WTC11 (cell line): ENCODE results near the gene NCAPH2. TPM values are rescaled to one million over a fixed set of nuclear protein-coding genes. Genes with fewer than 3 reads are reported as not detected.

ENCODE experiments used
- ATAC-seq: fragments of 200-7000 bp; cut with Tn5 transposase; 2 replicates; pipeline ENCODE4 v1.10.0; 2021; ENCODE audit warnings: mild to moderate bottlenecking, moderate library complexity
- CTCF ChIA-PET: fragments of 300-600 bp; sonication (Branson Sonifier 250); formaldehyde crosslinking; loops from one replicate; lab custom pipeline; 2021; ENCODE audit warnings: antibody characterized with exemption; lab: Charles Lee
- POLR2A ChIA-PET: fragments of 350-600 bp; sonication (Branson Sonifier 250); formaldehyde crosslinking; loops from one replicate; lab custom pipeline; 2021; ENCODE audit warnings: antibody characterized with exemption; lab: Charles Lee
- DNase-seq: peaks from one replicate; pipeline ENCODE4 v3.0.0; 2021; ENCODE audit warnings: low spot score
- H3K27ac Mint-ChIP-seq: 2 replicates; pipeline ENCODE4 v1.8.0; 2021; ENCODE audit warnings: mixed read lengths
- H3K27me3 Mint-ChIP-seq: 2 replicates; pipeline ENCODE4 v1.8.0; 2021; ENCODE audit warnings: low read depth, mild to moderate bottlenecking, moderate library complexity, mixed read lengths
- H3K36me3 Mint-ChIP-seq: 2 replicates; pipeline ENCODE4 v1.8.0; 2021; ENCODE audit warnings: mixed read lengths
- H3K4me1 Mint-ChIP-seq: 2 replicates; pipeline ENCODE4 v1.8.0; 2022; ENCODE audit warnings: mixed read lengths
- H3K4me3 Mint-ChIP-seq: 2 replicates; pipeline ENCODE4 v1.8.0; 2021; ENCODE audit warnings: mild to moderate bottlenecking, moderate library complexity, mixed read lengths
- H3K9me3 Mint-ChIP-seq: 2 replicates; pipeline ENCODE4 v1.8.0; 2021; ENCODE audit warnings: mixed read lengths
- ATF1 ChIP-seq: sonication (generic); formaldehyde crosslinking; IDR thresholded peaks from 2 replicates; pipeline ENCODE4 v1.8.1; 2023; ENCODE audit warnings: mild to moderate bottlenecking, moderate library complexity, missing genetic modification reagents
- ATF3 ChIP-seq: sonication (generic); formaldehyde crosslinking; conservative IDR thresholded peaks from 2 replicates; pipeline ENCODE4 v1.8.1; 2022; ENCODE audit warnings: mild to moderate bottlenecking, missing genetic modification reagents
- FOXJ3 ChIP-seq: sonication (generic); formaldehyde crosslinking; IDR thresholded peaks from 2 replicates; pipeline ENCODE4 v1.9.0; 2021; ENCODE audit warnings: missing genetic modification reagents, mild to moderate bottlenecking, borderline replicate concordance
- FOXP4 ChIP-seq: sonication (generic); formaldehyde crosslinking; IDR thresholded peaks from 2 replicates; pipeline ENCODE4 v1.8.0; 2022; ENCODE audit warnings: mild to moderate bottlenecking, missing genetic modification reagents
- HMGA2 ChIP-seq: fragments of 250-450 bp; sonication (Bioruptor Pico); IDR thresholded peaks from 2 replicates; pipeline ENCODE4 v1.4.0; 2021; ENCODE audit warnings: mild to moderate bottlenecking, moderate library complexity
- JAZF1 ChIP-seq: fragments of 250-450 bp; sonication (Bioruptor Pico); IDR thresholded peaks from 2 replicates; pipeline ENCODE4 v1.9.0; 2021; ENCODE audit warnings: moderate library complexity, mild to moderate bottlenecking, inconsistent platforms
- MYBL2 ChIP-seq: sonication (generic); formaldehyde crosslinking; IDR thresholded peaks from 2 replicates; pipeline ENCODE4 v1.8.1; 2023; ENCODE audit warnings: mild to moderate bottlenecking, moderate library complexity, missing genetic modification reagents
- NR3C1 ChIP-seq: sonication (generic); formaldehyde crosslinking; conservative IDR thresholded peaks from 2 replicates; pipeline ENCODE4 v1.8.1; 2023; ENCODE audit warnings: low read depth, mild to moderate bottlenecking, missing genetic modification reagents
- RORB ChIP-seq: fragments of 250-450 bp; sonication (Bioruptor Pico); IDR thresholded peaks from 2 replicates; pipeline ENCODE4 v1.9.0; 2021; ENCODE audit warnings: mild to moderate bottlenecking
- SMAD3 ChIP-seq: sonication (generic); formaldehyde crosslinking; IDR thresholded peaks from 2 replicates; pipeline ENCODE4 v1.8.0; 2022; ENCODE audit warnings: missing genetic modification reagents, mild to moderate bottlenecking, borderline replicate concordance
- ZNF138 ChIP-seq: sonication (generic); formaldehyde crosslinking; conservative IDR thresholded peaks from 2 replicates; pipeline ENCODE4 v1.8.1; 2022; ENCODE audit warnings: mild to moderate bottlenecking, moderate library complexity, missing genetic modification reagents
- ZNF232 ChIP-seq: sonication (generic); formaldehyde crosslinking; IDR thresholded peaks from 2 replicates; pipeline ENCODE4 v1.8.0; 2022; ENCODE audit warnings: mild to moderate bottlenecking, missing genetic modification reagents
- ZNF416 ChIP-seq: fragments of 250-450 bp; sonication (Bioruptor Pico); IDR thresholded peaks from 2 replicates; pipeline ENCODE4 v1.9.0; 2021; ENCODE audit warnings: mild to moderate bottlenecking, inconsistent platforms
- ZNF512 ChIP-seq: sonication (generic); formaldehyde crosslinking; IDR thresholded peaks from 2 replicates; pipeline ENCODE4 v1.8.1; 2022; ENCODE audit warnings: missing genetic modification reagents, borderline replicate concordance
- total RNA-seq: library from RNA; stranded (reverse); gene quantifications from 3 replicates; pipeline ENCODE4 v1.2.3, GENCODE V29; 2021
- TF ChIP-seq, protein P1 (sequence below): fragments of 250-450 bp; sonication (Bioruptor Pico); IDR thresholded peaks from 2 replicates; pipeline ENCODE4 v1.9.0; 2021; ENCODE audit warnings: mild to moderate bottlenecking
- TF ChIP-seq, protein P2 (sequence below): sonication (generic); formaldehyde crosslinking; IDR thresholded peaks from 2 replicates; pipeline ENCODE4 v1.8.0; 2023; ENCODE audit warnings: missing genetic modification reagents, mild to moderate bottlenecking, borderline replicate concordance
- TF ChIP-seq, protein P3 (sequence below): fragments of 250-450 bp; sonication (Bioruptor Pico); IDR thresholded peaks from 2 replicates; pipeline ENCODE4 v1.8.0; 2021; ENCODE audit warnings: mild to moderate bottlenecking
- TF ChIP-seq, protein P4 (sequence below): sonication (generic); formaldehyde crosslinking; IDR thresholded peaks from 2 replicates; pipeline ENCODE4 v1.8.0; 2022; ENCODE audit warnings: mild to moderate bottlenecking, missing genetic modification reagents

The NCAPH2 gene
- total RNA-seq, 1 experiment from 2014 or later: 78.4 TPM

GRCh38 chr22:50548921-50549790 is 41.1 kb downstream of the NCAPH2 start:
- Mint-ChIP-seq H3K9me3 (no peaks in the 10 kb centered on the region), H3K4me1 (no peaks in the 10 kb centered on the region), H3K27me3 (peaks cover 8% of the 10 kb centered on the region), H3K36me3 (no peaks in the 10 kb centered on the region), H3K27ac (no peak overlapping the region), H3K4me3 (no peak overlapping the region)
- DNase-seq (no peak), ATAC-seq (no peak)
- ChIA-PET POLR2A (no interaction called here), CTCF (interaction anchor here (1.1 to 3.7 kb wide), 6 partner anchors 14 to 151 kb away, joined by 4 to 23 read pairs (median 10); partner anchors contain the start of genes SCO2 and SYCE3)
- TF ChIP-seq ATF1 (CRISPR knock-in tag) (no peak), HMGA2 (CRISPR knock-in tag) (no peak), ZNF416 (CRISPR knock-in tag) (no peak), RORB (CRISPR knock-in tag) (no peak), FOXJ3 (CRISPR knock-in tag) (no peak), ZNF232 (CRISPR knock-in tag) (no peak), JAZF1 (CRISPR knock-in tag) (no peak), NR3C1 (CRISPR knock-in tag) (no peak), ZNF138 (CRISPR knock-in tag) (no peak)
- TF ChIP-seq, protein P1, sequence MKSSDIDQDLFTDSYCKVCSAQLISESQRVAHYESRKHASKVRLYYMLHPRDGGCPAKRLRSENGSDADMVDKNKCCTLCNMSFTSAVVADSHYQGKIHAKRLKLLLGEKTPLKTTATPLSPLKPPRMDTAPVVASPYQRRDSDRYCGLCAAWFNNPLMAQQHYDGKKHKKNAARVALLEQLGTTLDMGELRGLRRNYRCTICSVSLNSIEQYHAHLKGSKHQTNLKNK (CRISPR knock-in tag): no peak
- TF ChIP-seq, protein P2, sequence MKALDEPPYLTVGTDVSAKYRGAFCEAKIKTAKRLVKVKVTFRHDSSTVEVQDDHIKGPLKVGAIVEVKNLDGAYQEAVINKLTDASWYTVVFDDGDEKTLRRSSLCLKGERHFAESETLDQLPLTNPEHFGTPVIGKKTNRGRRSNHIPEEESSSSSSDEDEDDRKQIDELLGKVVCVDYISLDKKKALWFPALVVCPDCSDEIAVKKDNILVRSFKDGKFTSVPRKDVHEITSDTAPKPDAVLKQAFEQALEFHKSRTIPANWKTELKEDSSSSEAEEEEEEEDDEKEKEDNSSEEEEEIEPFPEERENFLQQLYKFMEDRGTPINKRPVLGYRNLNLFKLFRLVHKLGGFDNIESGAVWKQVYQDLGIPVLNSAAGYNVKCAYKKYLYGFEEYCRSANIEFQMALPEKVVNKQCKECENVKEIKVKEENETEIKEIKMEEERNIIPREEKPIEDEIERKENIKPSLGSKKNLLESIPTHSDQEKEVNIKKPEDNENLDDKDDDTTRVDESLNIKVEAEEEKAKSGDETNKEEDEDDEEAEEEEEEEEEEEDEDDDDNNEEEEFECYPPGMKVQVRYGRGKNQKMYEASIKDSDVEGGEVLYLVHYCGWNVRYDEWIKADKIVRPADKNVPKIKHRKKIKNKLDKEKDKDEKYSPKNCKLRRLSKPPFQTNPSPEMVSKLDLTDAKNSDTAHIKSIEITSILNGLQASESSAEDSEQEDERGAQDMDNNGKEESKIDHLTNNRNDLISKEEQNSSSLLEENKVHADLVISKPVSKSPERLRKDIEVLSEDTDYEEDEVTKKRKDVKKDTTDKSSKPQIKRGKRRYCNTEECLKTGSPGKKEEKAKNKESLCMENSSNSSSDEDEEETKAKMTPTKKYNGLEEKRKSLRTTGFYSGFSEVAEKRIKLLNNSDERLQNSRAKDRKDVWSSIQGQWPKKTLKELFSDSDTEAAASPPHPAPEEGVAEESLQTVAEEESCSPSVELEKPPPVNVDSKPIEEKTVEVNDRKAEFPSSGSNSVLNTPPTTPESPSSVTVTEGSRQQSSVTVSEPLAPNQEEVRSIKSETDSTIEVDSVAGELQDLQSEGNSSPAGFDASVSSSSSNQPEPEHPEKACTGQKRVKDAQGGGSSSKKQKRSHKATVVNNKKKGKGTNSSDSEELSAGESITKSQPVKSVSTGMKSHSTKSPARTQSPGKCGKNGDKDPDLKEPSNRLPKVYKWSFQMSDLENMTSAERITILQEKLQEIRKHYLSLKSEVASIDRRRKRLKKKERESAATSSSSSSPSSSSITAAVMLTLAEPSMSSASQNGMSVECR (CRISPR knock-in tag): no peak
- TF ChIP-seq, protein P3, sequence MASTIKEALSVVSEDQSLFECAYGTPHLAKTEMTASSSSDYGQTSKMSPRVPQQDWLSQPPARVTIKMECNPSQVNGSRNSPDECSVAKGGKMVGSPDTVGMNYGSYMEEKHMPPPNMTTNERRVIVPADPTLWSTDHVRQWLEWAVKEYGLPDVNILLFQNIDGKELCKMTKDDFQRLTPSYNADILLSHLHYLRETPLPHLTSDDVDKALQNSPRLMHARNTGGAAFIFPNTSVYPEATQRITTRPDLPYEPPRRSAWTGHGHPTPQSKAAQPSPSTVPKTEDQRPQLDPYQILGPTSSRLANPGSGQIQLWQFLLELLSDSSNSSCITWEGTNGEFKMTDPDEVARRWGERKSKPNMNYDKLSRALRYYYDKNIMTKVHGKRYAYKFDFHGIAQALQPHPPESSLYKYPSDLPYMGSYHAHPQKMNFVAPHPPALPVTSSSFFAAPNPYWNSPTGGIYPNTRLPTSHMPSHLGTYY (CRISPR knock-in tag): no peak

DNA sequence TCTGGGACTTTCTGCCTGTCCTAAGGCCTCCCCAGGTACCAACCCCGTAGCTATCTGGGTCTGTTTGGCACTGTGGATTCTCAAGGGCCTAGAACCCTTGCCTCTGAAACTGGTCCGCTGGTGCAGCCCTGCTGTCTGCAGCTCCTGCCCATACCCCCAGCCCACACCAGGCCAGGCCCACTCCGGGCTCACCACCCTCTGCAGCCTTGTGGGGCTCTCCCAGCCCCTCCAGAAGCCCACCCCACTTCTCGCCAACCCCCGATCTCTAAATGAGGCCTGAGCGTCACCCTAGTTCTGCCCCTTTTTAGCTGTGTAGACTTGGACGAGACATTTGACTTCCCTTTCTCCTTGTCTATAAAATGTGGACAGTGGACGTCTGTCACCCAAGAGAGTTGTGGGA is 42.4 kb downstream of the NCAPH2 start:
- no peaks in the 10 kb centered on the region for H3K9me3 Mint-ChIP-seq
- H3K4me1 Mint-ChIP-seq: peaks cover 4% of the 10 kb centered on the region
- DNase-seq: no peak
- no peak overlapping the region for H3K27ac Mint-ChIP-seq
- no peaks in the 10 kb centered on the region for H3K36me3 Mint-ChIP-seq
- POLR2A ChIA-PET: no interaction called here
- no peaks in the 10 kb centered on the region; the same call in 1 of the 2 replicates for H3K27me3 Mint-ChIP-seq
- CTCF ChIA-PET: interaction anchor here (0.9 to 3.7 kb wide), 5 partner anchors 9 to 62 kb away, joined by 3 to 13 read pairs (median 8); partner anchors contain the start of gene SYCE3
- no peak overlapping the region for H3K4me3 Mint-ChIP-seq
- no peak for ATAC-seq
- TF ChIP-seq, protein P4, sequence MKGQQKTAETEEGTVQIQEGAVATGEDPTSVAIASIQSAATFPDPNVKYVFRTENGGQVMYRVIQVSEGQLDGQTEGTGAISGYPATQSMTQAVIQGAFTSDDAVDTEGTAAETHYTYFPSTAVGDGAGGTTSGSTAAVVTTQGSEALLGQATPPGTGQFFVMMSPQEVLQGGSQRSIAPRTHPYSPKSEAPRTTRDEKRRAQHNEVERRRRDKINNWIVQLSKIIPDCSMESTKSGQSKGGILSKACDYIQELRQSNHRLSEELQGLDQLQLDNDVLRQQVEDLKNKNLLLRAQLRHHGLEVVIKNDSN (CRISPR knock-in tag): no peak
- TF ChIP-seq SMAD3 (CRISPR knock-in tag) (no peak), MYBL2 (CRISPR knock-in tag) (no peak), ZNF512 (no peak), FOXP4 (CRISPR knock-in tag) (no peak), ATF3 (no peak)
- TF ChIP-seq, protein P2 (CRISPR knock-in tag): no peak
